HFFc6 (cell line): Measurements from ENCODE around the gene ROMO1. TPM values are rescaled to one million over a fixed set of nuclear protein-coding genes. Genes with fewer than 3 reads are reported as not detected.

Experiments
- DNase-seq: peaks from one replicate; pipeline ENCODE4 v3.0.0-alpha.2; 2018
- H3K27ac Mint-ChIP-seq: 2 replicates; pipeline ENCODE4 v1.8.0; 2020; ENCODE audit warnings: mild to moderate bottlenecking, mixed read lengths
- H3K27me3 Mint-ChIP-seq: 2 replicates; pipeline ENCODE4 v1.8.0; 2021; ENCODE audit warnings: mild to moderate bottlenecking, moderate library complexity, mixed read lengths; ENCODE audit not compliant: insufficient read depth
- H3K36me3 Mint-ChIP-seq: 2 replicates; pipeline ENCODE4 v1.8.0; 2021; ENCODE audit warnings: low read depth, mixed read lengths
- H3K4me1 Mint-ChIP-seq: 2 replicates; pipeline ENCODE4 v1.8.0; 2020; ENCODE audit warnings: low read depth, mixed read lengths
- H3K4me3 Mint-ChIP-seq: 2 replicates; pipeline ENCODE4 v1.8.0; 2020; ENCODE audit warnings: mild to moderate bottlenecking, moderate library complexity, mixed read lengths
- H3K9me3 Mint-ChIP-seq: 2 replicates; pipeline ENCODE4 v1.8.0; 2020; ENCODE audit warnings: mild to moderate bottlenecking, mixed read lengths
- CTCF ChIP-seq: fragments of 200-600 bp; sonication (generic); IDR thresholded peaks from 2 replicates; pipeline ENCODE4 v1.5.0; 2021; ENCODE audit warnings: antibody characterized with exemption, mild to moderate bottlenecking
- total RNA-seq, 6 experiments: library from RNA; stranded (reverse); fragmentation: NEBNext Ultra II Directional; extraction: Animal tissue kit (Norgen Biotek cat#: 25700); gene quantifications; 2 replicates in 1 of 6; 3 replicates in 5 of 6; pipeline ENCODE4 v1.2.3, GENCODE V29; 2021

The ROMO1 gene
- total RNA-seq, 6 experiments from 2014 or later: 158 to 236 (median 195) TPM

GRCh38 chr20:35669221-35669620, 30.0 kb upstream of the ROMO1 start:
- Mint-ChIP-seq H3K27ac (no peak overlapping the region), H3K4me1 (peaks cover 6% of the 10 kb centered on the region), H3K9me3 (no peaks in the 10 kb centered on the region), H3K36me3 (peaks cover 27% of the 10 kb centered on the region), H3K27me3 (peaks cover 2% of the 10 kb centered on the region), H3K4me3 (no peak overlapping the region)
- DNase-seq: no peak
- no peak for TF ChIP-seq CTCF

GRCh38 chr20:35669681-35670080, 29.5 kb upstream of the ROMO1 start:
- Mint-ChIP-seq H3K27ac (no peak overlapping the region), H3K4me3 (no peak overlapping the region)

GRCh38 chr20:35673884-35674283, 25.3 kb upstream of the ROMO1 start:
- Mint-ChIP-seq H3K27me3 (peaks cover 1% of the 10 kb centered on the region), H3K9me3 (no peaks in the 10 kb centered on the region), H3K4me1 (no peaks in the 10 kb centered on the region), H3K36me3 (peaks cover 11% of the 10 kb centered on the region), H3K27ac (no peak overlapping the region), H3K4me3 (no peak overlapping the region)
- no peak for TF ChIP-seq CTCF
- DNase-seq: no peak

More at GRCh38 chr20:35669681-35670080, 29.5 kb upstream of the ROMO1 start:
- peaks cover 26% of the 10 kb centered on the region for H3K36me3 Mint-ChIP-seq
- H3K4me1 Mint-ChIP-seq: peaks cover 5% of the 10 kb centered on the region
- H3K9me3 Mint-ChIP-seq: no peaks in the 10 kb centered on the region
- TF ChIP-seq CTCF: no peak
- DNase-seq: no peak
- peaks cover under 1% of the 10 kb centered on the region for H3K27me3 Mint-ChIP-seq

- no peak overlapping the region for H3K4me3 Mint-ChIP-seq
- no peak for TF ChIP-seq CTCF
- DNase-seq: no peak
- no peaks in the 10 kb centered on the region for H3K9me3 Mint-ChIP-seq
- no peak overlapping the region for H3K27ac Mint-ChIP-seq
- H3K27me3 Mint-ChIP-seq: peaks cover 1% of the 10 kb centered on the region
- H3K4me1 Mint-ChIP-seq: no peaks in the 10 kb centered on the region
- peaks cover 7% of the 10 kb centered on the region; the same call in 1 of the 2 replicates for H3K36me3 Mint-ChIP-seq
These were observed 24.3 kb upstream of the ROMO1 start for GRCh38 chr20:35674921-35675320.

GRCh38 chr20:35680452-35681183, 18.6 kb upstream of the ROMO1 start:
- Mint-ChIP-seq H3K36me3 (no peaks in the 10 kb centered on the region), H3K9me3 (no peaks in the 10 kb centered on the region), H3K27ac (no peak overlapping the region), H3K4me1 (no peaks in the 10 kb centered on the region), H3K4me3 (no peak overlapping the region), H3K27me3 (peaks cover 1% of the 10 kb centered on the region)
- no peak for DNase-seq
- TF ChIP-seq CTCF: no peak
